Measurements from ENCODE around the gene GLIS1.

The GLIS1 gene

GRCh38 chr1:53462769-53463501, 276.0 kb downstream of the GLIS1 start:
- in situ Hi-C loops (cut with HindIII; ENCODE audit: low sequenced_read_pairs): loop anchor here (25.0 kb wide), 1 partner anchor 274 kb away; the partner anchor contains the start of gene GLIS1

GRCh38 chr1:53462193-53462592, 276.8 kb downstream of the GLIS1 start:
- in situ Hi-C loops (cut with HindIII; ENCODE audit: low sequenced_read_pairs): loop anchor here (25.0 kb wide), 1 partner anchor 275 kb away; the partner anchor contains the start of gene GLIS1

GRCh38 chr1:53461323-53462044, 277.5 kb downstream of the GLIS1 start:
- in situ Hi-C loops (cut with HindIII; ENCODE audit: low sequenced_read_pairs): loop anchor here (25.0 kb wide), 1 partner anchor 276 kb away; the partner anchor contains the start of gene GLIS1

GRCh38 chr1:53460666-53461322, 278.2 kb downstream of the GLIS1 start:
- in situ Hi-C loops (cut with HindIII; ENCODE audit: low sequenced_read_pairs): loop anchor here (25.0 kb wide), 1 partner anchor 277 kb away; the partner anchor contains the start of gene GLIS1

GRCh38 chr1:53460211-53460634, 278.7 kb downstream of the GLIS1 start:
- in situ Hi-C loops (cut with HindIII; ENCODE audit: low sequenced_read_pairs): loop anchor here (25.0 kb wide), 1 partner anchor 277 kb away; the partner anchor contains the start of gene GLIS1

GRCh38 chr1:53459321-53460175, 279.4 kb downstream of the GLIS1 start, which contains the start of gene DMRTB1:
Gene DMRTB1 (plus strand): TSS chr1:53459399. CDS start chr1:53459454, 55 bp downstream.
- in situ Hi-C loops (cut with HindIII; ENCODE audit: low sequenced_read_pairs): loop anchor here (25.0 kb wide), 1 partner anchor 278 kb away; the partner anchor contains the start of gene GLIS1

GRCh38 chr1:53458634-53459033, 280.3 kb downstream of the GLIS1 start:
- in situ Hi-C loops (cut with HindIII; ENCODE audit: low sequenced_read_pairs): loop anchor here (25.0 kb wide), 1 partner anchor 279 kb away; the partner anchor contains the start of gene GLIS1

Measured in DLD1 (cell line).